ENCODE data around the gene TMEM123.
"Not testable (repeated sequence)": the region's sequence is repeated elsewhere in the genome, so short reads cannot be mapped to it uniquely, and the experiment has no call there.

Gene TMEM123

GRCh38 chr11:102448869-102449224 is 3.7 kb downstream of the TMEM123 start:
- DNase-seq = peak in 3 of 4 experiments; percentile 31 to 56 (median 46)

- no peak for DNase-seq
Measured at GRCh38 chr11:102447941-102448868, 4.4 kb downstream of the TMEM123 start.

GRCh38 chr11:102447193-102447592 is 5.4 kb downstream of the TMEM123 start:
- DNase-seq = peak; percentile 32 to 69 (median 52)

- DNase-seq = no peak
Measured at GRCh38 chr11:102446606-102447005, 6.0 kb downstream of the TMEM123 start.

GRCh38 chr11:102444693-102445092 is 7.9 kb downstream of the TMEM123 start:
- not testable (repeated sequence) for DNase-seq

GRCh38 chr11:102444142-102444541 is 8.4 kb downstream of the TMEM123 start:
- not testable (repeated sequence) for DNase-seq

GRCh38 chr11:102439063-102439363 is 13.6 kb downstream of the TMEM123 start:
- not testable (repeated sequence) for DNase-seq

GRCh38 chr11:102438311-102439062 is 14.1 kb downstream of the TMEM123 start:
- no peak for DNase-seq

GRCh38 chr11:102437727-102438126 is 14.8 kb downstream of the TMEM123 start:
- DNase-seq = peak in 3 of 4 experiments; percentile 38 to 46 (median 44)

- DNase-seq = no peak
Measured at GRCh38 chr11:102436976-102437375, 15.6 kb downstream of the TMEM123 start.

- DNase-seq = peak; percentile 37 to 79 (median 60)
Measured at GRCh38 chr11:102436561-102436960, 16.0 kb downstream of the TMEM123 start.

- DNase-seq = no peak
Measured at GRCh38 chr11:102435688-102436087, 16.9 kb downstream of the TMEM123 start.

GRCh38 chr11:102433571-102433970 is 19.0 kb downstream of the TMEM123 start:
- not testable (repeated sequence) for DNase-seq

GRCh38 chr11:102432560-102432959 is 20.0 kb downstream of the TMEM123 start:
- DNase-seq = not testable (repeated sequence)

GRCh38 chr11:102431404-102431803 is 21.2 kb downstream of the TMEM123 start:
- DNase-seq = no peak

- DNase-seq = no peak
Measured at GRCh38 chr11:102430158-102430836, 22.3 kb downstream of the TMEM123 start.

- DNase-seq = no peak
Measured at GRCh38 chr11:102429691-102430090, 22.9 kb downstream of the TMEM123 start.

GRCh38 chr11:102429226-102429625 is 23.3 kb downstream of the TMEM123 start:
- peak in 2 of 4 experiments; percentile 31 to 58 for DNase-seq

- DNase-seq = no peak
Measured at GRCh38 chr11:102428696-102429095, 23.9 kb downstream of the TMEM123 start.

- peak; percentile 38 to 77 (median 64) for DNase-seq
Measured at GRCh38 chr11:102427068-102427467, 25.5 kb downstream of the TMEM123 start.

GRCh38 chr11:102426570-102426969 is 26.0 kb downstream of the TMEM123 start:
- DNase-seq = no peak

GRCh38 chr11:102426000-102426399 is 26.6 kb downstream of the TMEM123 start:
- DNase-seq = no peak

- no peak for DNase-seq
Measured at GRCh38 chr11:102423936-102424335, 28.6 kb downstream of the TMEM123 start.
